Fibroblast of mammary gland (primary cell): Measurements from ENCODE around the gene TAS2R42.

ENCODE experiments used
- DNase-seq: peaks from one replicate; pipeline ENCODE4 v3.0.0-alpha.2; 2010; ENCODE audit warnings: low read depth
- H3K4me3 ChIP-seq: 2 replicates; pipeline ENCODE4 v1.5.1; 2011; ENCODE audit warnings: low read depth, mild to moderate bottlenecking, low read length, moderate library complexity; ENCODE audit not compliant: control insufficient read depth
- TF ChIP-seq, protein P1 (sequence below): conservative IDR thresholded peaks from 2 replicates; pipeline ENCODE4 v1.5.1; 2011; ENCODE audit warnings: low read depth, low read length, inconsistent platforms; ENCODE audit not compliant: control insufficient read depth, insufficient read depth

TAS2R42 gene

GRCh38 chr12:11183011-11183410, 3.7 kb downstream of the TAS2R42 start:
- H3K4me3 ChIP-seq: no peak overlapping the region
- DNase-seq: no peak
- TF ChIP-seq, protein P1, sequence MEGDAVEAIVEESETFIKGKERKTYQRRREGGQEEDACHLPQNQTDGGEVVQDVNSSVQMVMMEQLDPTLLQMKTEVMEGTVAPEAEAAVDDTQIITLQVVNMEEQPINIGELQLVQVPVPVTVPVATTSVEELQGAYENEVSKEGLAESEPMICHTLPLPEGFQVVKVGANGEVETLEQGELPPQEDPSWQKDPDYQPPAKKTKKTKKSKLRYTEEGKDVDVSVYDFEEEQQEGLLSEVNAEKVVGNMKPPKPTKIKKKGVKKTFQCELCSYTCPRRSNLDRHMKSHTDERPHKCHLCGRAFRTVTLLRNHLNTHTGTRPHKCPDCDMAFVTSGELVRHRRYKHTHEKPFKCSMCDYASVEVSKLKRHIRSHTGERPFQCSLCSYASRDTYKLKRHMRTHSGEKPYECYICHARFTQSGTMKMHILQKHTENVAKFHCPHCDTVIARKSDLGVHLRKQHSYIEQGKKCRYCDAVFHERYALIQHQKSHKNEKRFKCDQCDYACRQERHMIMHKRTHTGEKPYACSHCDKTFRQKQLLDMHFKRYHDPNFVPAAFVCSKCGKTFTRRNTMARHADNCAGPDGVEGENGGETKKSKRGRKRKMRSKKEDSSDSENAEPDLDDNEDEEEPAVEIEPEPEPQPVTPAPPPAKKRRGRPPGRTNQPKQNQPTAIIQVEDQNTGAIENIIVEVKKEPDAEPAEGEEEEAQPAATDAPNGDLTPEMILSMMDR: no peak

- no peak for DNase-seq
- no peak overlapping the region for H3K4me3 ChIP-seq
- TF ChIP-seq, protein P1: no peak
Measured at GRCh38 chr12:11182529-11182928, 4.2 kb downstream of the TAS2R42 start.

- H3K4me3 ChIP-seq: no peak overlapping the region
- TF ChIP-seq, protein P1: no peak
- no peak for DNase-seq
Measured at GRCh38 chr12:11178250-11178649, 8.5 kb downstream of the TAS2R42 start.

DNA sequence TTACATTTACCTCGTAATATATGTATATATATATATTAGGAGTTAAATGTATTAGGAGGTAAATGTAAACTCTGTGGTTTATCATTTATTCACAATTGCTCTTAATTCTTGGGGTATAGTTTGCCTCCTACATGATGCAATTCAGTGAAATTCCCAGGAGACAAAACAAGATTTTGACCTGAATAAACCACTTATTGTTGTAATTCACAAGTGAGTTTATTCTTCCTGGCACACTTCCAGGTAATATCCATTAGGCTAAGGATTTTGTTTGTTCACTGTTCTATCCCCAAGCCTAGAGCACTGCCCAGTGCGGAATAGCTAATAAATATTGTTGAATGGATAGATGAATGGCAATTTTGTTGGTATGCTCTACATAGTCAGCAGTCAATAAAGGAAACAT, 12.7 kb downstream of the TAS2R42 start:
- TF ChIP-seq, protein P1: no peak
- H3K4me3 ChIP-seq: no peak overlapping the region
- DNase-seq: peak; percentile 3

DNA sequence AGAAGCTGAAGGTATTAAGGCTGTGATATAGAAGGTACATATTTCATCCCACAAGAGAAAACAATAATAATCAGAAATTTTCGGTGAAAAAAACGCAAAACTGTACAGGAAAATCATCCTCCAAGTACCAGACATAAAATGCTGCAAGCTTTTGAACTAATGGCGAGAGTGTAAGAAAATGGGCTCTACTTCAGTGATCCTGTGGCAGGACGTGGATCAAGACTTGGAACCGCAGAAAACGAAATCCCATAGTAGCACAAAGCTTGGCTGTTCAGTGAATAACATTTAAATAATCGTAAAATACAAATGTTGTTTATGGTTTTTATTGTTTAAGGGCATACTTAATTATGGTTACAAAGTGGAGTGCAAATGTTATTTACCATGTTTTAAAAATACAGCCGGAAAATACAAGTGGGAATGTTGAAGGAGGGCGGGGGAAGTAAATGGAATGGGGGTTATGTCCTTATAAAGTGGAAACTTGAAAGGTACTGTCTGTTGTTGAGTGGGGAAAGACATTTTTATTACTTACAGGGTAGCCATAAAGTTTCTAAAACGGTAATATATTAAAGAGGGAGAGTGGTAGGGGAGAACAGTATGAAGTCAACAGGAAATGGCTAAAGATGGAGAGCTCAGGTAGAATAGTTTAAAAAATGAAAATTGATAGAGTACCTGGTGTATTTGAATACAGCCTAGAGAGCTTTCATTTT, 14.6 kb downstream of the TAS2R42 start:
- peak overlapping the region; percentile 89 for H3K4me3 ChIP-seq
- DNase-seq: peak; percentile 34
- TF ChIP-seq, protein P1: no peak

GRCh38 chr12:11171145-11171968, 15.4 kb downstream of the TAS2R42 start, which contains the start of gene SMIM10L1:
TSS of gene SMIM10L1 (plus strand) at chr12:11171194. CDS start at chr12:11171357, 163 bp downstream.
- TF ChIP-seq, protein P1: no peak
- peak; percentile 94 for DNase-seq
- H3K4me3 ChIP-seq: peak within 1 kb of the TSS; percentile 89
